SU-DHL-6 (cell line): ENCODE results near the gene ADAMTS3.

ENCODE experiments used
- H2AFZ ChIP-seq: fragments of 200-600 bp; sonication (generic); 2 replicates; pipeline ENCODE4 v1.6.1; 2014; ENCODE audit warnings: low read depth, mild to moderate bottlenecking, moderate library complexity, mixed read lengths, antibody characterized with exemption, low read length; ENCODE audit not compliant: severe bottlenecking
- H3F3A ChIP-seq: fragments of 200-600 bp; shearing (Covaris generic); 2 replicates; pipeline ENCODE4 v1.6.0; 2016; ENCODE audit warnings: antibody characterized with exemption, mild to moderate bottlenecking; ENCODE audit not compliant: insufficient read depth
- H3K27ac ChIP-seq: fragments of 200-600 bp; sonication (generic); 2 replicates; pipeline ENCODE4 v1.5.1; 2016; ENCODE audit warnings: low read depth, mild to moderate bottlenecking, low read length, moderate library complexity, mixed read lengths
- H3K27me3 ChIP-seq: fragments of 200-600 bp; sonication (generic), shearing (Covaris generic); 2 replicates; pipeline ENCODE4 v1.6.0; 2014; ENCODE audit warnings: mild to moderate bottlenecking, low read length
- H3K36me3 ChIP-seq: fragments of 200-600 bp; sonication (generic); 2 replicates; pipeline ENCODE4 v1.6.1; 2014; ENCODE audit warnings: mild to moderate bottlenecking, low read length, mixed read lengths
- H3K4me2 ChIP-seq: fragments of 300-600, 200-600 bp; shearing (Covaris generic), sonication (generic); 2 replicates; pipeline ENCODE4 v1.6.0; 2014; ENCODE audit warnings: low read length, low read depth, mild to moderate bottlenecking; ENCODE audit not compliant: poor library complexity, severe bottlenecking
- H3K4me3 ChIP-seq: fragments of 200-600 bp; sonication (generic); 2 replicates; pipeline ENCODE4 v1.5.1; 2014; ENCODE audit warnings: antibody characterized with exemption, low read length, mild to moderate bottlenecking, mixed read lengths; ENCODE audit not compliant: insufficient read depth, poor library complexity, severe bottlenecking
- H3K79me2 ChIP-seq: fragments of 200-600 bp; sonication (generic); 2 replicates; pipeline ENCODE4 v1.6.1; 2014; ENCODE audit warnings: mild to moderate bottlenecking, low read length, moderate library complexity; ENCODE audit not compliant: insufficient read depth
- H3K9ac ChIP-seq: fragments of 200-600 bp; sonication (generic); 2 replicates; pipeline ENCODE4 v1.7.0; 2014; ENCODE audit warnings: mild to moderate bottlenecking, low read length
- H3K9me2 ChIP-seq: fragments of 200-600 bp; sonication (generic); replicated peaks from 2 replicates; pipeline ENCODE4 v1.6.1; 2014; ENCODE audit warnings: low read length; ENCODE audit not compliant: insufficient read depth
- H3K9me3 ChIP-seq: fragments of 200-600 bp; sonication (generic); 2 replicates; pipeline ENCODE4 v1.6.1; 2014; ENCODE audit warnings: low read length, mixed read lengths; ENCODE audit not compliant: insufficient read depth
- H4K20me1 ChIP-seq: fragments of 200-600 bp; sonication (generic); 2 replicates; pipeline ENCODE4 v1.6.1; 2014; ENCODE audit warnings: low read depth, mild to moderate bottlenecking, antibody characterized with exemption, low read length, moderate library complexity, mixed read lengths
- EZH2phosphoT487 ChIP-seq: fragments of 200-600 bp; sonication (generic), shearing (Covaris generic); conservative IDR thresholded peaks from 2 replicates; pipeline ENCODE4 v1.6.1; 2018; ENCODE audit warnings: mild to moderate bottlenecking, antibody characterized with exemption, low read length, moderate library complexity, mixed read lengths
- TF ChIP-seq, protein P1 (sequence below): fragments of 200-600 bp; sonication (generic); IDR thresholded peaks from one replicate; pipeline ENCODE4 v1.5.1; 2017; ENCODE audit warnings: antibody characterized with exemption, mild to moderate bottlenecking, low read length, moderate library complexity; ENCODE audit not compliant: insufficient read depth, poor library complexity, severe bottlenecking

Gene ADAMTS3

DNA sequence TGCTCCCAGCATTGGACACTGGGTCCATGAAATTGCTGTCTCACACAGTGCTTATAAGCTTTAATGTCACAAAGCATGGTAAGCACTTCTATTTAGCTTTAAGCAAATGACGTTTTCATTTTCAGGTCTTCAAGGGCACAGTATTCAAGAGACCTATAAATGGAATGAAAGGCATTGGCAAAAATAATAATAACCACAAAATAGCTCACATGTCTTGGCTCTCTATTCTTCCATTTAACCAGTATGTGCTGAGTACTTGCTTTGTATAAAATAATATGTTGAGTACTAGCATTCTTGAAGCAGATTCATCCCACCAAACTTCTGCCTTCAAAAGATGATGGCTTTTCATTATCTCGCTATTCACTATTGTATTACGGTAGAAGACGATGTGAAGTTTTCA lies 203.0 kb downstream of the ADAMTS3 start:
- Histone ChIP-seq H3K36me3 (no peaks in the 10 kb centered on the region), H3K27me3 (no peaks in the 10 kb centered on the region), H3K9me2 (no peaks in the 10 kb centered on the region), H3K4me2 (no peak overlapping the region), H3K4me3 (no peak overlapping the region), H3K79me2 (no peaks in the 10 kb centered on the region), H3F3A (no peaks in the 10 kb centered on the region), H3K9me3 (no peaks in the 10 kb centered on the region), H3K27ac (no peak overlapping the region), H2AFZ (no peak overlapping the region), H3K9ac (no peak overlapping the region), H4K20me1 (no peaks in the 10 kb centered on the region)
- TF ChIP-seq, protein P1, sequence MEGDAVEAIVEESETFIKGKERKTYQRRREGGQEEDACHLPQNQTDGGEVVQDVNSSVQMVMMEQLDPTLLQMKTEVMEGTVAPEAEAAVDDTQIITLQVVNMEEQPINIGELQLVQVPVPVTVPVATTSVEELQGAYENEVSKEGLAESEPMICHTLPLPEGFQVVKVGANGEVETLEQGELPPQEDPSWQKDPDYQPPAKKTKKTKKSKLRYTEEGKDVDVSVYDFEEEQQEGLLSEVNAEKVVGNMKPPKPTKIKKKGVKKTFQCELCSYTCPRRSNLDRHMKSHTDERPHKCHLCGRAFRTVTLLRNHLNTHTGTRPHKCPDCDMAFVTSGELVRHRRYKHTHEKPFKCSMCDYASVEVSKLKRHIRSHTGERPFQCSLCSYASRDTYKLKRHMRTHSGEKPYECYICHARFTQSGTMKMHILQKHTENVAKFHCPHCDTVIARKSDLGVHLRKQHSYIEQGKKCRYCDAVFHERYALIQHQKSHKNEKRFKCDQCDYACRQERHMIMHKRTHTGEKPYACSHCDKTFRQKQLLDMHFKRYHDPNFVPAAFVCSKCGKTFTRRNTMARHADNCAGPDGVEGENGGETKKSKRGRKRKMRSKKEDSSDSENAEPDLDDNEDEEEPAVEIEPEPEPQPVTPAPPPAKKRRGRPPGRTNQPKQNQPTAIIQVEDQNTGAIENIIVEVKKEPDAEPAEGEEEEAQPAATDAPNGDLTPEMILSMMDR, result no peak
- TF ChIP-seq EZH2phosphoT487, result no peak

DNA sequence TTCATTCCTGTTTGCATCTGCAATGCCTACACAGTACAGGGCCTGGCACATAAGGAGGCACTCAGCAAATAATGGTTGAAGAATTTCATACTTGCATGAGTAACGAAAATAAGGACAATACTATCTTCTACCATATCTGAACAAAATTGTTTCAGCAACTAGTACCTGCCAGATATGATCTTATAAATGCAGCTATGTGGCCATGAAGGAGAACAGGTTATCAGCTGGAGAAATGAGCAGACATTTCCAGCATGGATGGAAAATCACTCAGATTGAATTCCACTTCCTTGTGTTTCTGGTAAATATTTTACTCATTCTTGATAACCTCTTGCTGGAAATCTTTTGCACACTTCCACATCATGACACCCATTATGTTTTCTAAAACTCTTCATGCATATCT lies 204.0 kb downstream of the ADAMTS3 start:
- no peak overlapping the region for H3K27ac ChIP-seq
- H2AFZ ChIP-seq, result no peak overlapping the region
- H3F3A ChIP-seq, result no peaks in the 10 kb centered on the region
- no peaks in the 10 kb centered on the region for H3K79me2 ChIP-seq
- H3K27me3 ChIP-seq, result no peaks in the 10 kb centered on the region
- H3K36me3 ChIP-seq, result no peaks in the 10 kb centered on the region
- no peak overlapping the region for H3K4me3 ChIP-seq
- H3K9me2 ChIP-seq, result no peaks in the 10 kb centered on the region
- no peak overlapping the region for H3K9ac ChIP-seq
- no peak overlapping the region for H3K4me2 ChIP-seq
- no peaks in the 10 kb centered on the region for H4K20me1 ChIP-seq
- no peak for TF ChIP-seq EZH2phosphoT487
- TF ChIP-seq, protein P1, result no peak
- H3K9me3 ChIP-seq, result no peaks in the 10 kb centered on the region

DNA sequence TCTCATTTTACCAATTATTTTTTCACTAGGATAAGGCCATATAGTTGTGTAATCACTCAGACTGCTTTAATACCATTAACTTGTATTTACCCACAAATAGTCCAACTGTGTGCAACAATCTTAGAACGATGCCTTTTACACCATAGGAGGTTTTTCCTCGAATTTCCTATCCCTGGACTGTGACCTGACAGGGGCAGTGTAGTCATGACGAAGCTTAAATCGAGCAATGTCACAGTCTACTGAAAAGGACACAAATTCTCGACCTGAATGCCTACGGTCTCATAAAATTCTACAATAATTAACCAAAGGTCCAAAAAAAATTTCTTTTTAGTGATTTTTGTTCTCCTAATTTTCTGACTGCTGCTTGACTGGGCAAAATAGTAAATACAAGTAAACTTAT lies 208.9 kb downstream of the ADAMTS3 start:
- no peak overlapping the region for H3K4me3 ChIP-seq
- no peaks in the 10 kb centered on the region for H3K9me2 ChIP-seq
- H3K27me3 ChIP-seq, result no peaks in the 10 kb centered on the region
- no peak overlapping the region for H3K4me2 ChIP-seq
- no peak overlapping the region for H2AFZ ChIP-seq
- TF ChIP-seq EZH2phosphoT487, result no peak
- TF ChIP-seq, protein P1, result no peak
- H3K36me3 ChIP-seq, result no peaks in the 10 kb centered on the region
- H4K20me1 ChIP-seq, result no peaks in the 10 kb centered on the region
- H3K79me2 ChIP-seq, result no peaks in the 10 kb centered on the region
- H3K9me3 ChIP-seq, result no peaks in the 10 kb centered on the region
- H3K9ac ChIP-seq, result no peak overlapping the region
- H3K27ac ChIP-seq, result no peak overlapping the region
- no peaks in the 10 kb centered on the region for H3F3A ChIP-seq

DNA sequence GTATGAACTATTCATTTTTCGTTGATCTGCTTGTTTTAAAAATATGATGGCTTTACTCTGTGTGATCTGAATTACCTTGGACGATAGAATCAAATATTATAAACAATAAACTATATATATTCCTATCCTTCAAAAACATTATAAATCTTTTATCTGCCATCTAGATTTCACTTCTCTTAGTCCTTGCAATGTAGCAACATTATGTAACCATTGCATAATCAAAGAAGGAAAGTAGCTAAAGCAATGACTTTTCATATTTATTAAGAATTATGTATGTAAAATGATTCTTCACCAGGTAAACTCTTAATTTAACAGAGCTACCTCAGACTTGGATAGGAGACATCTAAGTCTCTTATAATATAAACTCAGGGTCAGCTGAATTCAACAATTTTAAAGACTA lies 210.5 kb downstream of the ADAMTS3 start:
- Histone ChIP-seq H3K9me3 (no peaks in the 10 kb centered on the region), H3K4me3 (no peak overlapping the region), H3K36me3 (no peaks in the 10 kb centered on the region), H2AFZ (no peak overlapping the region), H3K4me2 (no peak overlapping the region), H3K9ac (no peak overlapping the region), H3F3A (no peaks in the 10 kb centered on the region), H3K9me2 (no peaks in the 10 kb centered on the region), H3K79me2 (no peaks in the 10 kb centered on the region), H3K27me3 (no peaks in the 10 kb centered on the region), H3K27ac (no peak overlapping the region), H4K20me1 (no peaks in the 10 kb centered on the region)
- no peak for TF ChIP-seq EZH2phosphoT487
- TF ChIP-seq, protein P1, result no peak
